BLaER1 (cell line): ENCODE data around the gene PALLD.

Source experiments
- H3K27ac ChIP-seq: shearing (Covaris generic); formaldehyde crosslinking; 2 replicates; pipeline ENCODE4 v1.8.1; 2022
- H3K27me3 ChIP-seq: shearing (Covaris generic); formaldehyde crosslinking; 2 replicates; pipeline ENCODE4 v1.8.1; 2022
- H3K36me3 ChIP-seq: shearing (Covaris generic); formaldehyde crosslinking; 2 replicates; pipeline ENCODE4 v1.8.1; 2022
- H3K4me1 ChIP-seq: shearing (Covaris generic); formaldehyde crosslinking; 2 replicates; pipeline ENCODE4 v1.8.1; 2022
- H3K4me2 ChIP-seq: shearing (Covaris generic); formaldehyde crosslinking; 2 replicates; pipeline ENCODE4 v1.8.1; 2022
- H3K4me3 ChIP-seq: shearing (Covaris generic); formaldehyde crosslinking; 2 replicates; pipeline ENCODE4 v1.8.1; 2022
- H3K9ac ChIP-seq: shearing (Covaris generic); formaldehyde crosslinking; 2 replicates; pipeline ENCODE4 v1.8.1; 2022
- H3K9me3 ChIP-seq: shearing (Covaris generic); formaldehyde crosslinking; 2 replicates; pipeline ENCODE4 v1.8.1; 2022
- H4K20me1 ChIP-seq: shearing (Covaris generic); formaldehyde crosslinking; 2 replicates; pipeline ENCODE4 v1.8.1; 2022
- Cebpa-rat ChIP-seq: shearing (Covaris generic); IDR thresholded peaks from 2 replicates; pipeline ENCODE4 v1.8.1; 2022

The PALLD gene

DNA sequence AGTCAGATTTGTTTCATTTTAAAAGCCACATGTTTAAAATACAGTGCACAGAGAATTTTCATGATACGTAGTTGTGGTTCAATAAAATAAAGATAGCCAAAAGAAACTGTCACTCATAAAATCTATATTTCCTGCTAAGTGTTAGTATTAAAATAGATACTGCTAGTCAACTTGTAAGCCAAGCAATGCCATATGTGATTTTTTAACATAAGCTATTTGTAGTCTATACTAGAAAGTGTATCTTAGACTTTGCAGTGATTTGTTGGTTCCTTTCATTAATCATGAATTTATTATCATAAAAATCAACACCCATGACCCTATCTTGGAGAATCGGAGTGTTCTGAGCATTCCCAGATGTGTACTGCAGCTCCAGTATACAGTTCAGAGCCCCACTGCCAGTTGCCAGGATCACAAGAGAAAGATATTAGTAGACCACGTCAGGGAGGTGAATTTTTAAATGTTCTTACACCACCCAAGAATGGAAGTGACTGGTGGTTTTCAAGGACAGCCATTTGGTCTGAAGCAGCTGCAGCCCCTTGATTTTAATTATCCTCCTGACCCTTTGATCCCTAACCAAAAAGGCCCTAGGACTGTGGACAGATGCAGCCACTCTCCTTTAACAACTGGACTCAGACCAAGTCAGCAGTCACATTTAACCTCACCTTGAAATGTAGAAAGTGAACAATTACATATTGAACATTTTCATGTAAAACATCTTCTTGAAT, 163.1 kb downstream of the PALLD start:
- H3K4me2 ChIP-seq = no peak overlapping the region
- no peaks in the 10 kb centered on the region for H3K27me3 ChIP-seq
- no peaks in the 10 kb centered on the region for H4K20me1 ChIP-seq
- H3K4me1 ChIP-seq = peaks cover 6% of the 10 kb centered on the region; the same call in 1 of the 2 replicates
- TF ChIP-seq Cebpa-rat = no peak
- no peaks in the 10 kb centered on the region for H3K9me3 ChIP-seq
- no peak overlapping the region for H3K9ac ChIP-seq
- H3K36me3 ChIP-seq = no peaks in the 10 kb centered on the region
- H3K4me3 ChIP-seq = no peak overlapping the region
- no peak overlapping the region for H3K27ac ChIP-seq

DNA sequence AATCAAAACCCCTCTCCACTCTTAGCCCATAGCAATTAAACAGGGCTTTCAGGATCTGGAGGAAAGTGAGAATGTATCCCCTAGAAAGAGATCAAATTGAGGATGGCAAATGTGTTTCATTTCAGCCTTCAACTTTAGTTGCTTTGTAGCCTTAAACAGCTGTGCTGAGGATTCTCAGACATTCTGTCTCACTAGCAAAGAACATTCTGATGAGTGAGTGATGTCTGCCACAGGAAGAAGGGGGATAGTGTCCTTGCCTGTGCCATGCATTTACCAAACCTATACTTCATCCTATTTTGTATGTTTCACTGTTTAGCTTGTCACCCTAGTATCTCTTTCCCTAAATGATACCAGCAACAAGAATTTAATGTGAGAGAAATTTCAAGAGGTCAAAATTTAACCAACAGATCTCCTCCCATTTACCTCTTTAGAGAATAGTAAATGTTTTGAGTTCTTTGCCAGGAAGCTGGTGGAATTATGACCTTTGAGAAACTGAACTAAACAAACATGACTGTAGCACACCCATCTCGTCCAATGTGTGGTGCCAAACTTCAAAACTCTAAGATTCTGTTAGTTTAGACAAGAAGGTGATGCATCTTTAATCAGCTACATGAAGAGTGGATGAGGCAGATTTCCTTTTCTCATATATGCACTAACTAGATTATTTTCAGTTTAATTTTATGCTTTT, 165.6 kb downstream of the PALLD start:
- no peaks in the 10 kb centered on the region for H3K27me3 ChIP-seq
- no peak overlapping the region for H3K4me2 ChIP-seq
- H4K20me1 ChIP-seq = no peaks in the 10 kb centered on the region
- H3K4me1 ChIP-seq = peaks cover 6% of the 10 kb centered on the region; the same call in 1 of the 2 replicates
- no peak overlapping the region for H3K4me3 ChIP-seq
- H3K9me3 ChIP-seq = no peaks in the 10 kb centered on the region
- no peak for TF ChIP-seq Cebpa-rat
- H3K27ac ChIP-seq = no peak overlapping the region
- no peaks in the 10 kb centered on the region for H3K36me3 ChIP-seq
- no peak overlapping the region for H3K9ac ChIP-seq

- no peak overlapping the region for H3K4me3 ChIP-seq
- no peaks in the 10 kb centered on the region for H3K27me3 ChIP-seq
- H3K36me3 ChIP-seq = no peaks in the 10 kb centered on the region
- H3K9me3 ChIP-seq = no peaks in the 10 kb centered on the region
- H4K20me1 ChIP-seq = no peaks in the 10 kb centered on the region
- H3K4me1 ChIP-seq = peaks cover 1% of the 10 kb centered on the region; the same call in 1 of the 2 replicates
- TF ChIP-seq Cebpa-rat = no peak
- no peak overlapping the region for H3K4me2 ChIP-seq
- H3K27ac ChIP-seq = no peak overlapping the region
- no peak overlapping the region for H3K9ac ChIP-seq
Observed at GRCh38 chr4:168664242-168664891, 167.5 kb downstream of the PALLD start.

GRCh38 chr4:168666531-168666930, 169.7 kb downstream of the PALLD start:
- no peaks in the 10 kb centered on the region for H3K9me3 ChIP-seq
- no peak overlapping the region for H3K4me2 ChIP-seq

DNA sequence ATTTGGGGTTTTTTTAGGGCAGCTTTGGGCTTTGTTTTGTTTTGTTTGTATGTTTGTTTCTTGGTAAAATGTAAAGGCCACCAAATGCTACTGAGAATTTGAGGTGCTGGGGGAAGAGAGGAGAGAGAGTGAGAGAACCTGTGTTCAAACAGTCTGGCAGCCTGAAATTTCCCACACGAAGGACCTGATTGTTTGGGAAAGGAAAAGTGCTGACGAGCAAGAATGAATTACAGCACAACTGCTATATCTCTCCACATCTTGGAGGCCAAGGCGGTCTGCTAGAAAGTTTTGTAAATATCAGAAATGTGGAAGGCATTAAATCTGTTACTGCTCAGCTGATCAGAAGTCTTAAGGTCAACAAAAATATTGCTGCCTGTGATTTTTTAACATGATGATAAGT, 170.5 kb downstream of the PALLD start:
- no peak overlapping the region for H3K4me2 ChIP-seq
- no peaks in the 10 kb centered on the region for H3K4me1 ChIP-seq
- no peaks in the 10 kb centered on the region for H3K36me3 ChIP-seq
- H3K4me3 ChIP-seq = no peak overlapping the region
- H3K27ac ChIP-seq = no peak overlapping the region
- H3K9me3 ChIP-seq = no peaks in the 10 kb centered on the region
- H4K20me1 ChIP-seq = no peaks in the 10 kb centered on the region
- H3K9ac ChIP-seq = no peak overlapping the region
- TF ChIP-seq Cebpa-rat = no peak
- no peaks in the 10 kb centered on the region for H3K27me3 ChIP-seq

More at GRCh38 chr4:168666531-168666930, 169.7 kb downstream of the PALLD start:
- Histone ChIP-seq H4K20me1 (no peaks in the 10 kb centered on the region), H3K27ac (no peak overlapping the region), H3K4me1 (no peaks in the 10 kb centered on the region), H3K9ac (no peak overlapping the region), H3K36me3 (no peaks in the 10 kb centered on the region), H3K27me3 (no peaks in the 10 kb centered on the region), H3K4me3 (no peak overlapping the region)
- no peak for TF ChIP-seq Cebpa-rat

DNA sequence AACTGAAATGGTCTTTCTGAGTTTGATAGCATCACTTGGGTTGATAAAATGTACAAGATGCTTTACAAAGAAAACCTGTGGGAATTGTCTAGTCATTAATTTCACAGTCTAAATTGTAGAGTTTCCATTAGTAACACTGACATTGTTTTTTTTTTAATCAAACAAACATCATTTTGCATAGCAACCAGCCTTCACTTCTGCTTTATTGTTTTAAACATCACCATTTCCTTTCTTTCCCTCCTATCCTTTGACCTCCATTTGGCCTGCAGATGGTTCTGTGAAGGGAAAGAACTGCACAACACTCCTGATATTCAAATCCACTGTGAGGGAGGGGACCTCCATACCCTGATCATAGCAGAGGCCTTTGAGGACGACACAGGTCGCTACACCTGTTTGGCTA, 171.1 kb downstream of the PALLD start:
- Histone ChIP-seq H3K4me3 (no peak overlapping the region), H3K9ac (no peak overlapping the region), H4K20me1 (no peaks in the 10 kb centered on the region), H3K27me3 (no peaks in the 10 kb centered on the region), H3K36me3 (no peaks in the 10 kb centered on the region), H3K4me2 (no peak overlapping the region), H3K27ac (no peak overlapping the region), H3K4me1 (no peaks in the 10 kb centered on the region), H3K9me3 (no peaks in the 10 kb centered on the region)
- no peak for TF ChIP-seq Cebpa-rat

GRCh38 chr4:168673476-168673875, 176.6 kb downstream of the PALLD start:
- no peak for TF ChIP-seq Cebpa-rat
- H3K4me1 ChIP-seq = no peaks in the 10 kb centered on the region

DNA sequence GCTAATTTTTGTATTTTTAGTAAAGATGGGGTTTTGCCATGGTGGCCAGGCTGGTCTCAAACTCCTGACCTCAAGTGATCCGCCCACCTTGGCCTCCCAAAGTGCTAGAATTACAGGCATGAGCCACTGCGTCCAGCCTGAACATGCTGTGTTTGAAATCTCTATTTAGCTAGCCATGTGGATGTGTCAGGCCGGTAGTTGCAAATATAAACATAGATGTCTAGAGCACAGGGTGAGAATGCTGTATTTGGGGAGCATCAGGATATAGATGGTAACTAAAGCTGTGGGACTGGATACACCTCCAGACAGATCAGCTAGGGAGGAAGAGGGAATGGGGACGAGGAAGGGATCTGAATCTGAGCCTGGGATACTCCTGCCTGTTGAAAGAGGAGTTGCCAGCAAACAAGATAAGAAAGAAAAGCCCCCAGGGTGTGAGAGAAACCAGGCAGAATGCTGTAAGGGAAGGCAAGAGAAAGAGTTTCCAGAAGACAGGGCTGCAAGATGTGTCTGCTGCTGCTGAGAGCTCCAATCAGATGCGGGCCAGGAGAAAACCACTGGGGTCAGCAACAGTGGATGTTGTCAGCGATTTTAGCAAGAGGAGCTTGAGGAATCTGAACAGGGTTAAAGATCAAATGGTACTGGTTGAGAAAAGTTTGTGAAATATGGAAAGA, 177.4 kb downstream of the PALLD start:
- Histone ChIP-seq H3K4me1 (no peaks in the 10 kb centered on the region), H3K9me3 (no peaks in the 10 kb centered on the region), H3K27ac (no peak overlapping the region)

More at GRCh38 chr4:168673476-168673875, 176.6 kb downstream of the PALLD start:
- H3K4me3 ChIP-seq = no peak overlapping the region
- H3K36me3 ChIP-seq = no peaks in the 10 kb centered on the region
- no peak overlapping the region for H3K4me2 ChIP-seq
- H3K27ac ChIP-seq = no peak overlapping the region
- H3K9me3 ChIP-seq = no peaks in the 10 kb centered on the region
- H4K20me1 ChIP-seq = no peaks in the 10 kb centered on the region
- no peak overlapping the region for H3K9ac ChIP-seq
- H3K27me3 ChIP-seq = no peaks in the 10 kb centered on the region

GRCh38 chr4:168674866-168675265, 178.0 kb downstream of the PALLD start:
- Histone ChIP-seq H3K4me1 (no peaks in the 10 kb centered on the region), H4K20me1 (no peaks in the 10 kb centered on the region), H3K9me3 (no peaks in the 10 kb centered on the region), H3K27me3 (no peaks in the 10 kb centered on the region), H3K4me3 (no peak overlapping the region), H3K27ac (no peak overlapping the region), H3K9ac (no peak overlapping the region), H3K4me2 (no peak overlapping the region), H3K36me3 (no peaks in the 10 kb centered on the region)
- TF ChIP-seq Cebpa-rat = no peak

More for the DNA sequence above, 177.4 kb downstream of the PALLD start:
- H3K27me3 ChIP-seq = no peaks in the 10 kb centered on the region
- H3K4me3 ChIP-seq = no peak overlapping the region
- TF ChIP-seq Cebpa-rat = no peak
- no peak overlapping the region for H3K4me2 ChIP-seq
- no peaks in the 10 kb centered on the region for H4K20me1 ChIP-seq
- H3K36me3 ChIP-seq = no peaks in the 10 kb centered on the region
- H3K9ac ChIP-seq = no peak overlapping the region
